Gastroesophageal sphincter (tissue), 3 donors: ENCODE measurements around the gene SCGB3A2.

Source experiments
- POLR2AphosphoS5 ChIP-seq: sonication (generic); formaldehyde crosslinking; IDR thresholded peaks from one replicate; pipeline ENCODE4 v1.6.1; 2017; ENCODE audit warnings: antibody characterized with exemption
- TF ChIP-seq, protein P1 (sequence below), 4 experiments: fragments of 200-600 bp in 2 of 4; fragments of 450-650 bp in 2 of 4; sonication (generic) in 1 of 4; IDR thresholded peaks; one replicate each; pipeline ENCODE4 v1.5.1; 2017 to 2019; ENCODE audit warnings: antibody characterized with exemption in 4 of 4, mild to moderate bottlenecking in 2 of 4, moderate library complexity in 2 of 4

DNA sequence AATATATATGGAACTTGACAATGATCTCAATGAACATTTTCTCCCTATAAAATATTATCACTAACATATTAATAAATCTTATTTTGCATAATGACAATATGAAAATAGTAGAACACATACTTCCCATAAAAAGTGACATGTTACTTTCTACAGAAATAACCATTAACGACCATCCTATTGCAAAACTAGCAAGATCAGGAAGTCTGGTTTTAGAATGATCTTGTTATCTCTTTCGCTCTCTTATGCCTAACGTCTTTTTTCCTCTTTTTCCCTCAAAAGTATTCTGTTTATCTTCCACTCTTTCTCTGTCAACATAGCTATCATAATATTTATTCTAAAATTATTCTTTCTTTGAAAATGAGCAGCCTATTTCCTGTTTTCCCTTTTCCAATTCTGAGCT lies 49.4 kb downstream of the SCGB3A2 start:
- TF ChIP-seq POLR2AphosphoS5 = no peak
- TF ChIP-seq, protein P1, sequence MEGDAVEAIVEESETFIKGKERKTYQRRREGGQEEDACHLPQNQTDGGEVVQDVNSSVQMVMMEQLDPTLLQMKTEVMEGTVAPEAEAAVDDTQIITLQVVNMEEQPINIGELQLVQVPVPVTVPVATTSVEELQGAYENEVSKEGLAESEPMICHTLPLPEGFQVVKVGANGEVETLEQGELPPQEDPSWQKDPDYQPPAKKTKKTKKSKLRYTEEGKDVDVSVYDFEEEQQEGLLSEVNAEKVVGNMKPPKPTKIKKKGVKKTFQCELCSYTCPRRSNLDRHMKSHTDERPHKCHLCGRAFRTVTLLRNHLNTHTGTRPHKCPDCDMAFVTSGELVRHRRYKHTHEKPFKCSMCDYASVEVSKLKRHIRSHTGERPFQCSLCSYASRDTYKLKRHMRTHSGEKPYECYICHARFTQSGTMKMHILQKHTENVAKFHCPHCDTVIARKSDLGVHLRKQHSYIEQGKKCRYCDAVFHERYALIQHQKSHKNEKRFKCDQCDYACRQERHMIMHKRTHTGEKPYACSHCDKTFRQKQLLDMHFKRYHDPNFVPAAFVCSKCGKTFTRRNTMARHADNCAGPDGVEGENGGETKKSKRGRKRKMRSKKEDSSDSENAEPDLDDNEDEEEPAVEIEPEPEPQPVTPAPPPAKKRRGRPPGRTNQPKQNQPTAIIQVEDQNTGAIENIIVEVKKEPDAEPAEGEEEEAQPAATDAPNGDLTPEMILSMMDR (IDR thresholded peaks at IDR 0.05) = no peak
